GM21423 (cell line): Measurements from ENCODE around the gene VRTN.
"Not testable (repeated sequence)": the region's sequence is repeated elsewhere in the genome, so short reads cannot be mapped to it uniquely, and the experiment has no call there.

Experiments used
- ATAC-seq: cut with Tn5 transposase; IDR thresholded peaks from one replicate; pipeline ENCODE4 v1.9.1; 2021; ENCODE audit warnings: mild to moderate bottlenecking, moderate library complexity; ENCODE audit not compliant: unreplicated experiment

Gene VRTN

DNA sequence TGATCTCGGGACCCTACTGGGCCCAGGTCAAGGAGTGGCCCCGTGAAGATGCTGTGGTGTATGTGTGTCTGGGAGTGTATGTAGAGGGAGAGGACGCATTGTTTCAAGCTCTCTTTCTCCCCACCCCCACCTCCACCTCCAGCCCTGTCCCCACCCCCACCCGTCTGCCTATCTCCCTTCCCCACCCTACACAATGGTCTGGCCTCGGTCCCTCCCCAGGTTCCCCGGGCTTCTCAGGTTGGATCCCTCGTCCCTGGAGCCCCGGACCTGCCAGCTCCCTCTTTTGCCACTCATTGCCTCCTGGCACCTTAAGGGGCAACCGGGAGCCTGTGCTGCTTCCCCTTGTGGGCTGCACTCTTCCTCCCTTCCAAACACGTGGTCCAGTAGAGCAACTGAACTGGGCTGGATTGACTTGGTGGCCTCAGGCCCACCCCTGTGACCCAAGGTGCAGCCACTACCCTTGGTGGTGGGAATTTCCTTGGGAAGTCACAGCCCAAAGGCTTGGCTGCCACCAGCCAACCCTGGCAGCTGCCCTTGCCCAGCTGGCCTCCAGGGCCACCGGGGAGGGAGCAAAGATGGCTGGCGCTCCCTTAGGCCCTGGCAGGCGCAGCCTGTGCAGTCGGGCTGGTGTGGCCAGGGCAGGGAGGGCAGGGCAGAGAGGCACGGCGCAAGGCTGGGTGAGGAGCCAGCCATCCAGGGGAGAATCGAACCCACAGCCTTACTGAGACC lies 628 bp downstream of the VRTN start:
- ATAC-seq: no peak

DNA sequence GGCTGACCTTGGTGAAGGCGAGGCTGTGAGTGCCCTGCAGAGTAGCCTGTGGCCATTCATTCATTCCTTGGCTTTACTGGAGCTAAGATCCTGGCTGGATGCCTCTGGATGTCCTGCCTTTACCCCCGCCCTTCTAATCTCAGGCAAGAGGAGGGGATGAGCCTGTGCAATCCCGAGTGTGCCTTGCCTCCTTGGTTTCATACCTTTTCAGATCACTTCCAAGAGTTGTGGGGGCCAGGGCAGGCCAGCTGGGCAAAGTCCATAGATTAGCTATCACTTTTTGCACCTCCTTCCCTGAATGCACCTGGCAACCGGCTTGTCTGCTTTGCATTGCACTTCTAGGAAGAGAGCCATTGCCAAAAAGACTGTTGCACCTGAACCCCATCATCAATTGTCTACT lies 1.5 kb downstream of the VRTN start:
- no peak for ATAC-seq

DNA sequence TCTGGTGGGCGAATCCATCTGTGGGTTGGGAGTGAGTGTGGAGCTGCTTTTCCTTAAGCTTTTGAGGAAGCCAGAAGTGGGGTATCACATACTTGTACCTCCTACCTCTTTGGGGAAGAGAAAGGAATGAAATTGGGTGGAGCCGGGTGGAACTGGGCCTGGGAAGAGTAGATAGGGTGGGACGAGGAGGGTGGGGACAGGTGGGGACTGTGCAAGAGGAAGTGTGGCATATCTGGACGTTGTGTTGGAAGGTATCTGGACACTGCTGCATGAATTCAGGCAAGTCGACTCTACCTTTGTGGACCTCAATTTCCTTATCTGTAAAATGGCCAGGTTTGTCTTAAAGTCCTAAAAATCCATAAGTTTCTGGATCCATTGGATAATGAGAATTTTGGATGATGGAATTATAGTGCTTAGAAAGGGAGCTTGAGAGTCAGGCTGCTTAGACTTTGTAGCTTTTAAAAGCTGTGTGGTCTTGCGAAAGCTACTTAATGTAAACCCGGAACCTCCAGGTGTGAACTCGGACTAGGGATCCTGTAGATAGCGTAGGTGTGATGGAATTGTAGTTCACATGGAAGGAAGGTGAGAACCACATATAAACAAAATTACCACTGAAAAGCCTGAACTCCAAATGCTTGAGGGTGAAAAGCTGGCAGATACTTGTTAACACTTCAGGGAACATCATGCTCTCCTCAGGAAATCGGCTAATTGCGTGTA lies 2.1 kb downstream of the VRTN start:
- no peak for ATAC-seq

DNA sequence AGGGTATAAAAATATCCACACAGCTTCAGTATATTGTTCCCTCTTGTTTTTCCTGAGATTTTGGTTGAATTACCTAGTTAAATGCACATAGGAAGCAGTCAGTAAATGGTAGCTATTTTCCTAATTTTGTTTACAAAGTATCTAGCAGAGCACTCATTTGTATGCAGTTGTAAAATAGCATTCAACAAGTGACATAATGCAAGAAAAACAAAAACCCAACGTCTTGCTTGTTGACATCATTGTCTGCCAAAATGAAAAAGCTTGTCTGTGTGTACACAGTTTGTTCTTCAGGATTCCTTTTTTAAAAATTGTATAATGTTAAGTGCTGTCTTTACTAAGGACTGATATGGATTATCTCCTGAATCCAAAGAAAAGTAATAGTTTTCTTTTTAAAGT lies 2.7 kb downstream of the VRTN start:
- no peak for ATAC-seq

DNA sequence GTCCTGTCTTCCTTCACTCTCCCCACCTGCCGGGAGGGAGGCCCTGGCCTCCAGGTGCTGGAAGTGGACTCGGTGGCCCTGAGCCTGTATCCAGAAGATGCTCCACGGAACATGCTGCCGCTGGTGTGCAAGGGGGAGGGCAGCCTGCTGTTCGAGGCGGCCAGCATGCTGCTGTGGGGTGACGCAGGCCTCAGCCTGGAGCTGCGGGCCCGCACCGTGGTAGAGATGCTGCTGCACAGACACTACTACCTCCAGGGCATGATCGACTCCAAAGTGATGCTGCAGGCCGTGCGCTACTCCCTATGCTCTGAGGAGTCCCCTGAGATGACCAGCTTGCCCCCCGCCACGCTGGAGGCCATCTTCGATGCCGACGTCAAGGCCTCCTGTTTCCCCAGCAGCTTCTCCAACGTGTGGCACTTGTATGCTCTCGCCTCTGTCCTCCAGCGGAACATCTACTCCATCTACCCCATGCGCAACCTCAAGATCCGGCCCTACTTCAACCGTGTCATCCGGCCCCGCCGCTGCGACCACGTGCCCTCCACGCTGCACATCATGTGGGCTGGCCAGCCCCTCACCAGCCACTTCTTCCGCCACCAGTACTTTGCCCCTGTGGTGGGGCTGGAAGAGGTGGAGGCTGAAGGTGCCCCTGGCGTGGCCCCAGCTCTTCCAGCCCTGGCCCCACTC lies 8.8 kb downstream of the VRTN start:
- no peak for ATAC-seq

DNA sequence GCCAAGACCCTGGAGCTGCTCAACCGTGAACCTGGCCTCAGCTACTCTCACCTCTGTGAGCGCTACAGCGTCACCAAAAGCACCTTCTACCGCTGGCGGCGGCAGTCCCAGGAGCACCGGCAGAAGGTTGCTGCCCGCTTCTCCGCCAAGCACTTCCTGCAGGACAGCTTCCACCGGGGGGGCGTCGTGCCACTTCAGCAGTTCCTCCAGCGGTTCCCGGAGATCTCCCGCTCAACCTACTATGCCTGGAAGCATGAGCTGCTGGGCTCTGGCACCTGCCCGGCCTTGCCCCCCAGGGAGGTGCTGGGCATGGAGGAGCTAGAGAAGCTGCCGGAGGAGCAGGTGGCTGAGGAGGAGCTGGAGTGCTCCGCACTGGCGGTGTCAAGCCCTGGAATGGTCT lies 9.3 kb downstream of the VRTN start:
- ATAC-seq: no peak

DNA sequence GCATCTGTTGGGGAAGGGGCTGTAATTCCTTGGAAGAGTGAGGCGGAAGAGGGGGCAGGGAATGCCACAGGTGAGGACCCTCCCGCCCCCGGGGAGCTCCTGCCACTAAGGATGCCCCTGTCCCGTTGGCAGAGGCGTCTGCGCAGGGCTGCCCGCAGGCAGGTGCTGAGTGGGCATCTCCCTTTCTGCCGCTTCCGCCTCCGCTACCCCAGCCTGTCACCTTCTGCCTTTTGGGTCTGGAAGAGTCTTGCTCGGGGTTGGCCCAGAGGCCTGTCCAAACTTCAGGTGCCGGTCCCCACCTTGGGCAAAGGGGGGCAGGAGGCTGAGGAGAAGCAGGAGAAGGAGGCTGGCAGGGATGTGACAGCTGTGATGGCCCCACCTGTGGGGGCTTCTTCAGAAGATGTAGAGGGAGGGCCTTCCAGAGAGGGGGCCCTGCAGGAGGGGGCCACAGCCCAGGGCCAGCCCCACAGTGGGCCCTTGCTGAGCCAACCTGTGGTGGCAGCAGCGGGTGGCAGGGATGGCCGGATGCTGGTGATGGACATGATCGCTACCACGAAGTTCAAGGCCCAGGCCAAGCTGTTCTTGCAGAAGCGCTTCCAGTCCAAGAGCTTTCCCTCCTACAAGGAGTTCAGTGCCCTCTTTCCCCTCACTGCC lies 10.0 kb downstream of the VRTN start:
- no peak for ATAC-seq

DNA sequence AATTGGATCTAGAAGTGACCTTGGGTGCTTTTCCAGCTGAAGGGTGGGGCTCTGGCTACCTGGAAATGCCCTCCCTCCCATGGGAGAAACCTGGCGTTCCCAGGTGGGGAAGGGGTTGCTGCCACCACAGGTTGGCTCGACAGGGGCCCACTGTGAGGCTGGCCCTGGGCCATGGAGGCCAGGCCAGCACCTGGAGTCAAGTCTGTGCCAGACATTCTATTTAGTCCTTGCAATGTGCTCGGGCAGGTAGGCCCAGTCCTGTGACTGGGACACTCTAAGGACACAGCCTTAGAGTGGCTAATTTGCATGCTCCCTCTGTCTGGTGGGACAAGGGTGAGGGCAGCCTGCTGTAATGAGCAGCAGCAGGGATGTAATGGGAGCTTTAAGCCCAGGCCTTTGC lies 11.9 kb downstream of the VRTN start:
- ATAC-seq: no peak

DNA sequence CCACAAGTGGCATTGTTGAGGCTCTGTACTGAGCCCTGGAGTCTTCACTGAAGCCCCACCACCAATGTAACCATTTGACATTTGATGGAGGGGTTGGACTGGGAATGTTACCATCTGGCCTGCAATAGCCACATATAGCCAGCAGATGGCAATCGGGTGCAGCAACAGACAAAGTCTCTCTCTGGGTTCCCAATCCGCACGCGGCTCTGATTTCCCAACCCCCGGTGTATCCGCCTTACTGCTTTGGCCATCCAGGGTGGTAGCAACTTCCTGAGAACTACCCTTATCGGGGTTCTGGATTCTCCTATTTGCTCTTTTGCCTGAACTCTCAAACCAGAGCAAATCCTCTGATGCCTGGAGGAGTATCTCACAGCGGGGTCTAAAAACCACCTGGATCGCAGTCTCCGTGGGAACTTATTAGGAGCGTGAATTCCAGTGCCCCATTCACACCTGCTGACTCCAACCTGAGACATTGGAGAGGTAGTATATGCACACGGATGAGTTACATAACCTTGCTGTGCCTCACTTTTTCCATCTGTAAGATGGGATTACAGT lies 14.2 kb downstream of the VRTN start:
- ATAC-seq: no peak

DNA sequence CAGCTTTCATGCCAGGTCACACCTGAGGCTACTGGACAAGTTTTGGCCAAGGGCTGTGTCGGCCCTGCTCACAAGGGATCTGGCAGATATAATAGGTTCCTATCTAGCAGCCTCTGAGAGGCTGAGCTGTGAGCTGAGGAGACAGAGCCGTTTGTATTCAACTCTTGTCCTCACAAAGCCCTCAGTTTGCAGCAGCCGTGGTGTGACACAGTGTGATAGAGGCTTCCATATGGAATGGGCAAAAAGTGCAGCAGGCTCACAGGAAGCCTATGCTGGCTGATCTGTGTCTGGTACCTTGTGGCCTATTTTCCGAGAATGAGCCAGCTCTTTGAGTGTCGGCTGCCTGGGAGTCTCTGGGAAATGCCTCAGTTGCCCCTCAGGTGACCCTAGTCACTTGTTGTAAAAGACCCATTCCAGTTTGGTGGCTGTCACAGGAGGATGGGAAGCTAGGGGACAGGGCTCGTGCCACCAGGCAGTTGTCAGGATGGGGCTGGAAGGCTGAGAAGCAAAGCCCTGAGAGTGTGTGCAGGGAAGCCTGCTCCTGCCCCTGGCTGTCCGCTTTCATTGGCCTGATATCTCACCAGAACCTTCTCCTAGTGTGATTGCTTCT lies 16.1 kb downstream of the VRTN start:
- ATAC-seq: no peak

DNA sequence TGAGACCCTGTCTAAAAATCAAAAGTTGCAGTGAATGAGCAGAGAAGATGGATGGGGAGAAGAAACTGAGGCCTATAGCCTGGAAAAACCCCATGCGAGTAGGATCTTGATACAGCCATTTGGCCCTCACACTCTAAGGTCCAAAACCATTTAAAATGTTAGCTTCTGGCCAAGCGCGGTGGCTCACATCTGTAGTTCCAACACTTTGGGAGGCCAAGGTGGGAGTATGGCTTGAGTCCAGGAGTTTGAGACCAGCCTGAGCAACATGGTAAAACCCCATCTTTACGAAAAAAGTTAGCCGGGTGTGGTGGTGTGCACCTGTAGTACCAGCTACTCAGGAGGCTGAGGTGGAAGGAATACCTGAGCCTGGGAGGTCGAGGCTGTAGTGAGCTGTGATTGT lies 19.8 kb downstream of the VRTN start:
- no peak for ATAC-seq

DNA sequence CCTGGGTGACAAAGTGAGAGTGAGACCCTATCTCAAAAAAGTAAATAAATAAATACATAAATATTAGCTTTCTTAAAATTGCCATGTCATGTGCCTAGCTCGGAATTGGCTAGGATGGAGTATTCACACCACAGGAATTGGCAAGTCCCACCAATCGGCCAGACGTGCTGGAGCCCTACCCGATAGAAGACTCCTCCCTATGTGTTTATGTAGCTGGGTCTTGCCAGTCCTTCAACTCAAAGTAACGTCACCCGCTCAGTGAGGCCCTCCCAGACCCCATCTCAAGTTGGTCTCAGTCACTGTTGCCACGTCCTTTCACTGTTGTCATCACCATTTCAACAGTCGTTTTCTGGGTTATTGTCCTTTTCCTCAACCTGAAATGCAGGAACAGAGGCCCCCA lies 20.2 kb downstream of the VRTN start:
- ATAC-seq: no peak

DNA sequence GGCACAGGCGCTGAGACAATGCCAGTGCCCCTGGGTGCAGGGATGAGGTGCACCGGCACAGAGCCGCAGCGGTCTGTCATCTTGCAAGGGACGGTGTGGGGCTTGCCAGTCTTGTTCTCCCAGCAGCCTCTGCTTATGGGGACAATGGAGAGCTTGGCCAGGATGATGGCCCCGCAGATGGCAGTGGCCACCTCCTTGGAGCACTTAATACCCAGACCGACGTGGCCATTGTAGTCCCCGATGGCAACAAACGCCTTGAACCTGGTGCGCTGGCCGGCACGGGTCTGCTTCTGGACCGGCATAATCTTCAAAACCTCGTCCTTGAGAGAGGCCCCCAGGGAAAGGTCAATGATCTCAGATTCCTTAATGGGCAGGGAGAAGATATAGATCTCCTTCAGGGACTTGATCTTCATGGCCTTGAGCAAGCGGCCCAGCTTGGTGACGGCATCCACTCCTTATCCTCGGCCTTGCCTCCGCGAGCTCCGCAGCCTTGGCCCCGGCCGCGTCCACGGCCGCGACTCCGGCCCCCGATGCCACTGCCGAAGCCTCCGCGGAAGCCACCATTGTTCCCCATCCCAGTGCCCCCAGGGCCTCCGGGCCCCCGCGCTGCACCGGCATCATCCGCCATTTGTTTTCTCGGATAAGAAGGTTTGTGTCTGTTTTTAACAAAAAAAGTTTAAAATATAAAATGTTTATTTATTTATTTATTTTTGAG lies 29.9 kb downstream of the VRTN start:
- no peak for ATAC-seq

DNA sequence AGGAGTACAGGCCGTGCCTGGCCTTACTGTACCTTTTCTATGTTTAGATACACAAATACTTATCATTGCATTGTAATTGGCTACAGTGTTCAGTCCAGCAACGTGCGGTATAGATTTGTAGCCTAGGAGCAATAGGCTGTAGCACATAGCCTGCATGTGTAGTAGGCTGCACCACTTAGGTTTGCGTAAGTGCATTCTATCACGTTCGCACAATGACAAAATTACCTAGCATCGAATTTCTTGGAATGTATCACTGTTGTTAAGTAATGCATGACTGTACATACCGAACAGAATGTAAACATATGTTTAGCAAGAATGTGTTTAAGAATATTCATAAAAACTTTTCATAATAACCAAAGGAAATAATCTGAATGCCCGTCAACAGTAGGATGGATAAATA lies 31.9 kb downstream of the VRTN start:
- no peak for ATAC-seq

DNA sequence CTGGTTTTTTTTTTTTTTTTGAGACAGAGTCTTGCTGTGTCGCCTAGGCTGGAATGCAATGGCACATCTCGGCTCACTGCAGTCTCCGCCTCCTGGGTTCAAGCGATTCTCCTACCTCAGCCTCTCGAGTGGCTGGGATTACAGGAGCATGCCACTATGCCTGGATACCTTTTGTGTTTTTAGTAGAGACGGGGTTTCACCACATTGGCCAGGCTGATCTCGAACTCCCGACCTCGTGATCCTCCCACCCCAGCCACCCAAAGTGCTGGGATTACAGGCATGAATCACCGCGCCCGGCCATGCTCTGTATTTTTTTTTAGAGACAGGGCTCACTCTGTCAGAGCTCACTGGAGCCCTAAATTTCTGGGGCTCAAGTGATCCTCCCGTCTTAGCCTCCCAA lies 32.6 kb downstream of the VRTN start:
- no peak for ATAC-seq

DNA sequence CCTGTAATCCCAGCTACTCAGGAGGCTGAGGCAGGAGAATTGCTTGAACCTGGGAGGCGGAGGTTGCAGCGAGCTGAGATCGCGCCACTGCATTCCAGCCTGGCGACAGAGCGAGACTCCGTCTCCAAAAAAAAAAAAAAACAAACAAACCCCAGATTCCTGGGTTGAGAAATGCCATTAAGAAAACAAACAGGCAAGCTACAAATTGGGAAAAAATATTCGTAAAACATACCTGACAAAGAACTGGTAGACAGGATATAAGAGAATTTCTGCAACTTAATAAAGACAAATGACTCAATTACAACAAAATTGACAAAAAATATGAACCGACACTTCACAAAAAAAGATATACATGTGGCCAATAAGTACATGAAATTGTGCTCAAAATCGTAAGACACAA lies 33.3 kb downstream of the VRTN start:
- ATAC-seq: not testable (repeated sequence)

DNA sequence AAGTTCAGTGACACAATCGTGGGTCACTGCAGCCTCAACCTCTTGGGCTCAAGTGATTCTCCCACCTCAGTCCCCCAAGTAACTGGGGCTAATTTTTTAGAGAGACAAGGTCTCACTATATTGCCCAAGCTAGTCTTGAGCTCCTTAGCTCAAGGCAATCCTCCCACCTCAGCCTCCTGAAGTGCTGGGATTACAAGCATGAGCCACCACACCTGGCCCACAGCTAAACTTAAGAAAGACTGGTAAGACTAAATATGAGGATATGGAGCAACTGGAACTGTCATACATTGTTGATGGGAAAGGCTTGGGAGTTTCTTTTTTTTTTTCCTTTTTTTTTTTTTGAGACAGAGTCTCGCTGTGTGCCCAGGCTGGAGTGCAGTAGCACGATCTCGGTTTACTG lies 34.0 kb downstream of the VRTN start:
- ATAC-seq: no peak

DNA sequence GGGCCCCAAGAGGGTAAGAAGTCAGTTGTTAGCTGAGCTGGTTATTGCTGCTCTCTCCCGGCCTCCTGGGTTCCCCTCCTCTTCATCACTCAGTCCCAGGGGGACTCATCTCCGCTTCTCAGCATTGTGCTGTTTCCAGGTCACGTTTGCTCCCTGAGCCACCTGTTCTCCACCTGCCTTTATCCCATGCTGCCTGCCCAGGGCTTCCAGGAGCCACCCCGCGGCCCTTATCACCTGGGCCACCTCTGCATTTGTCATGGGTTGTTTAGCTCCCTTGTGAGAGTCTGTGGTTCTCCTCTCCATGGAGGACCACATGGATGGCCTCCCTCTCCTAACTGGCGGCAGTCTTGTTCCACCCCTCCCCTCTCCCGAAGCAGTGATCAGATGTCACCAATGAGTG lies 41.7 kb downstream of the VRTN start:
- ATAC-seq: no peak

DNA sequence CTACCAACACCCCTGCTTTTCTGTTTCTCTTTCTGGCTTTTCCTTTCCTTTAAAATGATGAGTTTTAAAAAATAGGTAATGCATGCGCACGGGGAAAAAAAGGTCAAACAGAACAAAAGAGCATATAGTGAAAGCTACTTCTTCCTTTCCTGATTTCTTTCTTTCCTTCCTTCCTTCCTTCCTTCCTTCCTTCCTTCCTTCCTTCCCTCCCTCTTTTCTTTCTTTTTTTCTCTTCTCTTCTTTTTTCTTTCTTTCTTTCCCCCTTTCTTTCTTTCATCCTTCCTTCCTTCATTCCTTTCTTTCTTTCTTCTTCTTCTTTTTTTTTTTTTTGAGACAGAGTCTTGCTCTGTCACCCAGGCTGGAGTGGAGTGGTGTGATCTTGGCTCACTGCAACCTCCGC lies 42.2 kb downstream of the VRTN start:
- not testable (repeated sequence) for ATAC-seq

DNA sequence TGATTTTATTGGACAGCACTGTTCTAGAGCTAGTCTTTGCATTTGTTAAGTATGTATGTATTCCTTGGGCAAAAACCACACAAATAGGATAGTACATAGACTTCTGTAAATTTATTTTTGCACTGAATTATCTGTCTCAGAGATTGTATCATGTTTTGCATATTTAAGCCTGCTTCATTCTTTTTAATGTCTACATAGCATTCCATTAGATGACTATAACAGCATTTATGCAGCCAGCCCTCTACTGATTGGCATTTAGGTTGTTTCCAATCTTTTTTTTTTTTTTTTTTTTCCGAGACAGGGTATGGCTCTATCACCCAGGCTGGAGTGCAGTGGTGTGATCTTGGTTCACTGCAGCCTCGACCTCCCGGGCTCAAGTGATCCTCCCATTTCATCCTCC lies 43.2 kb downstream of the VRTN start:
- ATAC-seq: no peak
